HG02798 (cell line): ENCODE data around the gene CANT1.
"Not testable (repeated sequence)": the region's sequence is repeated elsewhere in the genome, so short reads cannot be mapped to it uniquely, and the experiment has no call there.

Source experiments
- ATAC-seq: cut with Tn5 transposase; IDR thresholded peaks from one replicate; pipeline ENCODE4 v1.9.1; 2021; ENCODE audit warnings: mild to moderate bottlenecking; ENCODE audit not compliant: unreplicated experiment, poor library complexity

CANT1 gene

GRCh38 chr17:79043931-79044320 lies 34.4 kb upstream of the CANT1 start:
- ATAC-seq, result no peak

- ATAC-seq, result no peak
These were observed 33.8 kb upstream of the CANT1 start for GRCh38 chr17:79043191-79043930.

- ATAC-seq, result no peak
These were observed 33.0 kb upstream of the CANT1 start for GRCh38 chr17:79042421-79043190.

GRCh38 chr17:79041723-79042420 lies 32.3 kb upstream of the CANT1 start:
- no peak for ATAC-seq

GRCh38 chr17:79041041-79041570 lies 31.5 kb upstream of the CANT1 start:
- no peak for ATAC-seq

- ATAC-seq, result no peak
These were observed 30.3 kb upstream of the CANT1 start for GRCh38 chr17:79039886-79040285.

- no peak for ATAC-seq
These were observed 29.6 kb upstream of the CANT1 start for GRCh38 chr17:79039171-79039570.

- no peak for ATAC-seq
These were observed 29.1 kb upstream of the CANT1 start for GRCh38 chr17:79038545-79039135.

GRCh38 chr17:79036596-79036995 lies 27.0 kb upstream of the CANT1 start:
- no peak for ATAC-seq

- ATAC-seq, result no peak
These were observed 26.6 kb upstream of the CANT1 start for GRCh38 chr17:79036181-79036580.

GRCh38 chr17:79035686-79036085 lies 26.1 kb upstream of the CANT1 start:
- ATAC-seq, result no peak

- no peak for ATAC-seq
These were observed 25.4 kb upstream of the CANT1 start for GRCh38 chr17:79034931-79035485.

GRCh38 chr17:79033741-79034501 lies 24.4 kb upstream of the CANT1 start:
- ATAC-seq, result no peak

- no peak for ATAC-seq
These were observed 23.6 kb upstream of the CANT1 start for GRCh38 chr17:79033046-79033616.

GRCh38 chr17:79031996-79032875 lies 22.7 kb upstream of the CANT1 start:
- no peak for ATAC-seq

- not testable (repeated sequence) for ATAC-seq
These were observed 21.1 kb upstream of the CANT1 start for GRCh38 chr17:79030636-79031035.

GRCh38 chr17:79029327-79030009 lies 19.9 kb upstream of the CANT1 start:
- no peak for ATAC-seq
